Astrocyte (in vitro differentiated cells and primary cell): ENCODE data around the gene LRRC26. TPM values are rescaled to one million over a fixed set of nuclear protein-coding genes. Genes with fewer than 3 reads are reported as not detected.

Experiments used
- DNase-seq: peaks from one replicate; pipeline ENCODE4 v3.0.0-alpha.2; 2010; ENCODE audit warnings: low read depth
- FAIRE-seq: peaks from 2 replicates; lab custom pipeline; 2011; peaks lifted over from hg19 to GRCh38; lab: Jason Lieb, UNC
- H2AFZ ChIP-seq: 2 replicates; pipeline ENCODE4 v1.6.0; 2012; ENCODE audit warnings: low read depth, low read length, inconsistent platforms
- H3K27ac ChIP-seq: 2 replicates; pipeline ENCODE4 v1.5.1; 2011; ENCODE audit warnings: low read depth, low read length, inconsistent platforms
- H3K27me3 ChIP-seq: 2 replicates; pipeline ENCODE4 v1.6.0; 2011; ENCODE audit warnings: low read length, inconsistent platforms; ENCODE audit not compliant: insufficient read depth
- H3K36me3 ChIP-seq: 2 replicates; pipeline ENCODE4 v1.5.1; 2011; ENCODE audit warnings: low read length, inconsistent platforms; ENCODE audit not compliant: insufficient read depth
- H3K4me1 ChIP-seq: 2 replicates; pipeline ENCODE4 v1.5.1; 2011; ENCODE audit warnings: low read length, inconsistent platforms; ENCODE audit not compliant: insufficient read depth
- H3K4me2 ChIP-seq: 2 replicates; pipeline ENCODE4 v1.6.0; 2012; ENCODE audit warnings: low read length, inconsistent platforms
- H3K4me3 ChIP-seq: 2 replicates; pipeline ENCODE4 v1.5.1; 2011; ENCODE audit warnings: low read depth, mild to moderate bottlenecking, low read length, inconsistent platforms; ENCODE audit not compliant: insufficient read depth
- H3K79me2 ChIP-seq: 2 replicates; pipeline ENCODE4 v1.6.0; 2012; ENCODE audit warnings: mild to moderate bottlenecking, low read length, inconsistent platforms; ENCODE audit not compliant: insufficient read depth
- H3K9ac ChIP-seq: 2 replicates; pipeline ENCODE4 v1.6.0; 2012; ENCODE audit warnings: mild to moderate bottlenecking, low read length, inconsistent platforms
- H3K9me3 ChIP-seq: 2 replicates; pipeline ENCODE4 v1.5.1; 2012; ENCODE audit warnings: low read depth, mild to moderate bottlenecking, low read length, inconsistent platforms; ENCODE audit not compliant: insufficient read depth
- H4K20me1 ChIP-seq: 2 replicates; pipeline ENCODE4 v1.6.0; 2012; ENCODE audit warnings: low read length, inconsistent platforms; ENCODE audit not compliant: insufficient read depth
- H3K27ac Mint-ChIP-seq: one replicate; pipeline ENCODE4 v1.8.0; 2021; ENCODE audit warnings: mild to moderate bottlenecking, mixed read lengths; ENCODE audit not compliant: unreplicated experiment
- H3K27me3 Mint-ChIP-seq: one replicate; pipeline ENCODE4 v1.8.0; 2021; ENCODE audit warnings: low read depth, mixed read lengths; ENCODE audit not compliant: unreplicated experiment
- H3K36me3 Mint-ChIP-seq: one replicate; pipeline ENCODE4 v1.8.0; 2021; ENCODE audit warnings: low read depth, mixed read lengths; ENCODE audit not compliant: unreplicated experiment
- H3K4me1 Mint-ChIP-seq: one replicate; pipeline ENCODE4 v1.8.0; 2021; ENCODE audit warnings: low read depth, mixed read lengths; ENCODE audit not compliant: unreplicated experiment
- H3K4me3 Mint-ChIP-seq: one replicate; pipeline ENCODE4 v1.8.0; 2021; ENCODE audit warnings: mild to moderate bottlenecking, moderate library complexity, mixed read lengths; ENCODE audit not compliant: unreplicated experiment
- H3K9me3 Mint-ChIP-seq: one replicate; pipeline ENCODE4 v1.8.0; 2021; ENCODE audit warnings: mild to moderate bottlenecking, mixed read lengths; ENCODE audit not compliant: unreplicated experiment
- CTCF ChIP-seq: IDR thresholded peaks from 2 replicates; pipeline ENCODE4 v1.5.1; 2011; ENCODE audit warnings: low read depth, mild to moderate bottlenecking, inconsistent platforms, low read length, moderate library complexity; ENCODE audit not compliant: insufficient read depth
- EZH2 ChIP-seq: IDR thresholded peaks from 2 replicates; pipeline ENCODE4 v1.6.1; 2012; ENCODE audit warnings: mild to moderate bottlenecking, low read length, inconsistent platforms; ENCODE audit not compliant: insufficient read depth
- total RNA-seq: library from RNA; stranded (reverse); gene quantifications from 2 replicates; pipeline ENCODE4 v1.2.1, GENCODE V29; 2021

LRRC26 gene
- total RNA-seq, 1 donor from 2014 or later = not detected

GRCh38 chr9:137189297-137190295 lies 19.7 kb upstream of the LRRC26 start:
- Histone ChIP-seq H3K27ac (peak overlapping the region; percentile 90), H3K4me2 (peak overlapping the region; percentile 99), H3K9me3 (no peaks in the 10 kb centered on the region), H3K4me3 (peak overlapping the region; percentile 94), H3K36me3 (no peaks in the 10 kb centered on the region), H3K27me3 (no peaks in the 10 kb centered on the region), H2AFZ (peak overlapping the region; percentile 87), H3K79me2 (peaks cover 78% of the 10 kb centered on the region), H3K9ac (peak overlapping the region; percentile 93), H4K20me1 (peaks cover 73% of the 10 kb centered on the region), H3K4me1 (peaks cover 19% of the 10 kb centered on the region)
- no peak for TF ChIP-seq CTCF
- H3K27ac Mint-ChIP-seq = peak overlapping the region; percentile 87
- H3K9me3 Mint-ChIP-seq = no peaks in the 10 kb centered on the region
- H3K36me3 Mint-ChIP-seq = peaks cover 7% of the 10 kb centered on the region
- H3K4me3 Mint-ChIP-seq = peak overlapping the region; percentile 95
- DNase-seq (no peak), FAIRE-seq (no peak)
- no peaks in the 10 kb centered on the region for H3K27me3 Mint-ChIP-seq
- peaks cover 17% of the 10 kb centered on the region for H3K4me1 Mint-ChIP-seq

DNA sequence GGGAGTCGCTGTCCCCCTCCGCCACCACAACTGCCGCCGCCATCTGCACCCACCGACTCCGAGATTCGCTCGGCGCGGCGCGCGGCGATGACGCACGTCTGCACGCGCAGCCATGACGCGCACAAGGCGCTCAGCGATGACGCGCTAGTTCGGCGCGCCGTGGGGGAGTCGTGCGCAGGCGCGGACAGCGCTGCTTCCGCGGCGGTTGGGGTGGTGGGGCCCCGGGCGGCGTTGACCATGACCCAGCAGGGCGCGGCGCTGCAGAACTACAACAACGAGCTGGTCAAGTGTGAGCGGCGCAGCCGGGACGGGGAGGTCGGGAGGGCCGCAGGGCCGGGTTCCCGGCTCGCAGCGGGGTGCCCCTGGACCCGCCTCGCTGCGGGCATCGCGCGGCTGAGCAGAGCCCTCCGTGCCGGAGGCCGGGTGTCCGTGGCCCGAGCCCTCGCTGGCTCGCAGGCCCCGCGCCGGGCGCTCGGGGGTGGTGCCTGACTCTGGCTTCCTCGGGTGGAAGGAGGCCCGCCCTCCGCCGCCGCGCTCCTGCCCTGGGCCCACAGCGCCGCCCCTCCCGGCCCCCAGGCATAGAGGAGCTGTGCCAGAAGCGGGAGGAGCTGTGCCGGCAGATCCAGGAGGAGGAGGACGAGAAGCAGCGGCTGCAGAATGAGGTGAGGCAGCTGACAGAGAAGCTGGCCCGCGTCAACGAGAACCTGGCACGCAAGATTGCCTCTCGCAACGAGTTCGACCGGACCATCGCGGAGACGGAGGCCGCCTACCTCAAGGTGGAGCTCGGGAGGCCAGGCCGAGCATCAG lies 18.8 kb upstream of the LRRC26 start, which contains the start of the genes ANAPC2 and SSNA1:
ANAPC2 (minus strand) TSS at position 71 of the 807 bp plus-strand sequence; CDS start at position 43, 28 bp downstream.
SSNA1 (plus strand) TSS at position 187 of the 807 bp plus-strand sequence; CDS start at position 238, 51 bp downstream.
- Mint-ChIP-seq H3K27ac (peak within 1 kb of the TSS; percentile 87), H3K9me3 (no peaks in the 10 kb centered on the region), H3K4me1 (peaks cover 16% of the 10 kb centered on the region), H3K27me3 (no peaks in the 10 kb centered on the region), H3K4me3 (peak within 1 kb of the TSS; percentile 95), H3K36me3 (peaks cover 7% of the 10 kb centered on the region)
- peak within 1 kb of the TSS; percentile 90 for H3K27ac ChIP-seq
- peak within 1 kb of the TSS; percentile 93 for H3K9ac ChIP-seq
- peak within 1 kb of the TSS; percentile 87 for H2AFZ ChIP-seq
- H3K27me3 ChIP-seq = no peaks in the 10 kb centered on the region
- H3K4me3 ChIP-seq = peak within 1 kb of the TSS; percentile 94
- DNase-seq = peak; percentile 78
- H3K4me2 ChIP-seq = peak within 1 kb of the TSS; percentile 99
- FAIRE-seq = no peak
- TF ChIP-seq EZH2 = no peak
- H3K4me1 ChIP-seq = peaks cover 19% of the 10 kb centered on the region
- H3K79me2 ChIP-seq = peaks cover 72% of the 10 kb centered on the region
- H3K9me3 ChIP-seq = no peaks in the 10 kb centered on the region
- no peaks in the 10 kb centered on the region for H3K36me3 ChIP-seq
- peaks cover 69% of the 10 kb centered on the region for H4K20me1 ChIP-seq

DNA sequence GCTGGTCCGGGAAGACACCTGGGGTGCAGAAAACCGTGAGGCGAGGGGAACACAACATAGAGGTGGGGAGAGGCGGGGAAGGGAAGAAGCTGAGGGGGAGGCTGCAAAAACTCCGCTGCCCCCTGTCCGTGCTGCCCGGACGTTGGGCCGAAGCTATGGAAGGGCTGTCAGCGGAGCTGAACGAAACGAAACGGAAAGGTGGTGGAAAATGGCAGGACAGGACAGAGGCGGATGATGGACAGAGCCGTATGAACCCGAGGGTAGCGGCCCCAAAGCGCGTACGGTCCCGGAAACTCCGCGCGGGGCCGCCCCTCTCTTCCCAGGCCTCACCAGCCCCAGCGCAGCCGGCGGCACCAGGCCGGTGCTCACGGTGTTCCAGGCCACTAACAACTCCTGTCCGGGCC lies 18.2 kb upstream of the LRRC26 start:
- DNase-seq = no peak
- H3K4me3 ChIP-seq = peak overlapping the region; percentile 94
- TF ChIP-seq EZH2 = no peak
- TF ChIP-seq CTCF = no peak
- no peak for FAIRE-seq
- H3K4me2 ChIP-seq = peak overlapping the region; percentile 99
- peaks cover 63% of the 10 kb centered on the region for H4K20me1 ChIP-seq
- H3K9me3 ChIP-seq = no peaks in the 10 kb centered on the region
- peaks cover 70% of the 10 kb centered on the region for H3K79me2 ChIP-seq
- H3K9ac ChIP-seq = peak overlapping the region; percentile 93
- Mint-ChIP-seq H3K27ac (no peak overlapping the region), H3K27me3 (no peaks in the 10 kb centered on the region), H3K4me1 (peaks cover 16% of the 10 kb centered on the region), H3K9me3 (no peaks in the 10 kb centered on the region), H3K36me3 (peaks cover 7% of the 10 kb centered on the region), H3K4me3 (peak overlapping the region; percentile 94)
- H3K27ac ChIP-seq = peak overlapping the region; percentile 90
- peaks cover 19% of the 10 kb centered on the region for H3K4me1 ChIP-seq
- peaks cover 3% of the 10 kb centered on the region for H3K36me3 ChIP-seq
- no peaks in the 10 kb centered on the region for H3K27me3 ChIP-seq
- H2AFZ ChIP-seq = peak overlapping the region; percentile 87
